Activated gamma-delta T cell treated with Interleukin-2 at 50 U/mL for 16 hours (primary cell): Measurements from ENCODE around the gene RS1.

Source experiments
- DNase-seq: peaks from one replicate; pipeline ENCODE4 v3.0.0-alpha.2; 2020

Gene RS1

GRCh38 chrX:18672008-18672407 lies at the start of gene RS1:
Gene RS1, minus strand, starts transcription at chrX:18672108. Its CDS starts 40 bp downstream, at chrX:18672068.
- no peak for DNase-seq

GRCh38 chrX:18719852-18720251 lies 47.9 kb upstream of the RS1 start:
- DNase-seq, result no peak

- DNase-seq, result no peak
Observed at GRCh38 chrX:18714910-18715309, 43.0 kb upstream of the RS1 start.

GRCh38 chrX:18709833-18710232 lies 37.9 kb upstream of the RS1 start:
- no peak for DNase-seq

- DNase-seq, result no peak
Observed at GRCh38 chrX:18707426-18708049, 35.6 kb upstream of the RS1 start, which contains the start of gene PPEF1. Gene PPEF1, plus strand, starts transcription at chrX:18707645. Its CDS starts 136 bp downstream, at chrX:18707781.

GRCh38 chrX:18702362-18703195 lies 30.7 kb upstream of the RS1 start:
- DNase-seq, result no peak

GRCh38 chrX:18701621-18702361 lies 29.9 kb upstream of the RS1 start:
- DNase-seq, result no peak

GRCh38 chrX:18698737-18699650 lies 27.1 kb upstream of the RS1 start:
- DNase-seq, result no peak

GRCh38 chrX:18696653-18697052 lies 24.7 kb upstream of the RS1 start:
- DNase-seq, result no peak

- DNase-seq, result no peak
Observed at GRCh38 chrX:18692541-18692940, 20.6 kb upstream of the RS1 start.

GRCh38 chrX:18691431-18691830 lies 19.5 kb upstream of the RS1 start:
- no peak for DNase-seq

- DNase-seq, result no peak
Observed at GRCh38 chrX:18687856-18688495, 16.1 kb upstream of the RS1 start.

- no peak for DNase-seq
Observed at GRCh38 chrX:18682979-18683387, 11.1 kb upstream of the RS1 start.

GRCh38 chrX:18681996-18682395 lies 10.1 kb upstream of the RS1 start:
- no peak for DNase-seq

GRCh38 chrX:18677161-18677869 lies 5.4 kb upstream of the RS1 start:
- no peak for DNase-seq

- no peak for DNase-seq
Observed at GRCh38 chrX:18676470-18676869, 4.6 kb upstream of the RS1 start.

GRCh38 chrX:18676050-18676449 lies 4.1 kb upstream of the RS1 start:
- DNase-seq, result no peak

- peak; percentile 72 for DNase-seq
Observed at GRCh38 chrX:18674788-18675735, 3.2 kb upstream of the RS1 start.

GRCh38 chrX:18674417-18674787 lies 2.5 kb upstream of the RS1 start:
- no peak for DNase-seq
